Lower leg skin (tissue), 3 donors: ENCODE measurements around the gene MTF2.

ENCODE experiments used
- POLR2A ChIP-seq, 2 donors: fragments of 450-650 bp; IDR thresholded peaks; one replicate each; pipeline ENCODE4 v1.6.1; 2016 to 2017; ENCODE audit warnings: antibody characterized with exemption in 2 of 2, mild to moderate bottlenecking in 1 of 2, moderate library complexity in 1 of 2
- TF ChIP-seq, protein P1 (sequence below), 3 donors: fragments of 450-650 bp; IDR thresholded peaks; one replicate each; pipeline ENCODE4 v1.5.1; 2016; ENCODE audit warnings: antibody characterized with exemption in 3 of 3, mild to moderate bottlenecking in 3 of 3, moderate library complexity in 2 of 3

DNA sequence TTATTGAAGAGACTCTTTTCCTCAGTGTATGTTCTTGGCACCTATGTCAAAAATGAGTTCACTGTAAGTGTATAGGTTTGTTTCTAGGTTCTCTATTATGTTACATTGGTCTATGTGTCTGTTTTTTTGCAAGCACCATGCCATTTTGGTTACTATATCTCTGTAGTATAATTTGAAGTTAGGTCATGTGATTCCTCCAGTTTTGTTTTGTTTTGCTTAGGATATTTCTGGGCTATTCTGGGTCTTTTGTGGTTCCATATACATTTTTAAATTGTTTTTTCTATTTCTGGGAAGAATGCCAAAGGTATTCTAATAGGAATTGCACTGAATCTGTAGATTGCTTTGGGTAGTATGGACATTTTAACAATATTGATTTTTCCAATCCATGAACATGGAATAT lies 87.9 kb downstream of the MTF2 start:
- no peak for TF ChIP-seq POLR2A (IDR thresholded peaks at IDR 0.05)
- TF ChIP-seq, protein P1, sequence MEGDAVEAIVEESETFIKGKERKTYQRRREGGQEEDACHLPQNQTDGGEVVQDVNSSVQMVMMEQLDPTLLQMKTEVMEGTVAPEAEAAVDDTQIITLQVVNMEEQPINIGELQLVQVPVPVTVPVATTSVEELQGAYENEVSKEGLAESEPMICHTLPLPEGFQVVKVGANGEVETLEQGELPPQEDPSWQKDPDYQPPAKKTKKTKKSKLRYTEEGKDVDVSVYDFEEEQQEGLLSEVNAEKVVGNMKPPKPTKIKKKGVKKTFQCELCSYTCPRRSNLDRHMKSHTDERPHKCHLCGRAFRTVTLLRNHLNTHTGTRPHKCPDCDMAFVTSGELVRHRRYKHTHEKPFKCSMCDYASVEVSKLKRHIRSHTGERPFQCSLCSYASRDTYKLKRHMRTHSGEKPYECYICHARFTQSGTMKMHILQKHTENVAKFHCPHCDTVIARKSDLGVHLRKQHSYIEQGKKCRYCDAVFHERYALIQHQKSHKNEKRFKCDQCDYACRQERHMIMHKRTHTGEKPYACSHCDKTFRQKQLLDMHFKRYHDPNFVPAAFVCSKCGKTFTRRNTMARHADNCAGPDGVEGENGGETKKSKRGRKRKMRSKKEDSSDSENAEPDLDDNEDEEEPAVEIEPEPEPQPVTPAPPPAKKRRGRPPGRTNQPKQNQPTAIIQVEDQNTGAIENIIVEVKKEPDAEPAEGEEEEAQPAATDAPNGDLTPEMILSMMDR (IDR thresholded peaks at IDR 0.05) = no peak
